Lower lobe of right lung (tissue), 2 donors: ENCODE results near the gene VAPA. TPM values are rescaled to one million over a fixed set of nuclear protein-coding genes. Genes with fewer than 3 reads are reported as not detected.
"Not testable (repeated sequence)": the region's sequence is repeated elsewhere in the genome, so short reads cannot be mapped to it uniquely, and the experiment has no call there.

Experiments
- ATAC-seq, 2 donors: fragments of 200-7000 bp; cut with Tn5 transposase; one replicate each; pipeline ENCODE4 v1.9.1; 2020 to 2022; ENCODE audit warnings: mild to moderate bottlenecking in 2 of 2, moderate library complexity in 2 of 2
- DNase-seq: peaks from one replicate; pipeline ENCODE4 v3.0.0-alpha.2; 2020
- H3K27ac ChIP-seq: fragments of 200-600 bp; one replicate; pipeline ENCODE4 v1.8.0; 2022
- H3K27me3 ChIP-seq: fragments of 200-600 bp; one replicate; pipeline ENCODE4 v1.8.0; 2022; ENCODE audit warnings: low read depth
- H3K36me3 ChIP-seq: fragments of 200-600 bp; one replicate; pipeline ENCODE4 v1.8.0; 2022; ENCODE audit warnings: mild to moderate bottlenecking
- H3K4me1 ChIP-seq: fragments of 200-600 bp; one replicate; pipeline ENCODE4 v1.8.0; 2022
- H3K4me3 ChIP-seq: fragments of 200-600 bp; one replicate; pipeline ENCODE4 v1.8.0; 2022; ENCODE audit warnings: mild to moderate bottlenecking
- H3K9me3 ChIP-seq: fragments of 200-600 bp; one replicate; pipeline ENCODE4 v1.8.0; 2022
- intact Hi-C: fragments of 100-400 bp; cut with DNase I; formaldehyde crosslinking; loops from one replicate; pipeline ENCODE4 v1.11.0; 2022
- total RNA-seq: library from RNA; stranded (reverse); fragmentation: NEBNext Ultra II Directional; extraction: Animal tissue kit (Norgen Biotek cat#: 25700); gene quantifications from one replicate; pipeline ENCODE4 v1.2.1, GENCODE V29; 2021
- TF ChIP-seq, protein P1 (sequence below): fragments of 200-600 bp; IDR thresholded peaks from one replicate; pipeline ENCODE4 v1.8.0; 2022; ENCODE audit warnings: antibody characterized with exemption, mild to moderate bottlenecking
- donor health status: DM: no; HTN: yes; CAD: no; lungs with severe emphysema.

VAPA gene
- total RNA-seq, 1 donor from 2014 or later, result 235 TPM

DNA sequence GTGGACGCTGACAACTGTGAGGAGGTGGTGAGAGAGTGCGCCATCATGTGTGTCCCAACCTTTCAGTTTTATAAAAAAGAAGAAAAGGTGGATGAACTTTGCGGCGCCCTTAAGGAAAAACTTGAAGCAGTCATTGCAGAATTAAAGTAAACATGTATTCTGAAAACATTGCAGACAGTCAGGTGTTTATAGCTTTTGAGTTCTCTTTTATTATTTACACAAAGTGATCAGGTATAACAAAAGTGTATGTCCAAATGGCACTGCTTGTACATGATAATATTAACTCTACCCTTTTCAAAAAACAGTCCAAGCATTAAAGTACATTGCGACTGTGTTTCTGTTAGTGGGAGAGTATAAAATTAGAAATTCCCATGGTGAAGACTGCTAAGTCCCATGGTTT lies 25.8 kb upstream of the VAPA start:
- ATAC-seq (no peak), DNase-seq (no peak)
- no peaks in the 10 kb centered on the region for H3K4me1 ChIP-seq
- no peaks in the 10 kb centered on the region for H3K36me3 ChIP-seq
- H3K27me3 ChIP-seq, result no peaks in the 10 kb centered on the region
- TF ChIP-seq, protein P1, sequence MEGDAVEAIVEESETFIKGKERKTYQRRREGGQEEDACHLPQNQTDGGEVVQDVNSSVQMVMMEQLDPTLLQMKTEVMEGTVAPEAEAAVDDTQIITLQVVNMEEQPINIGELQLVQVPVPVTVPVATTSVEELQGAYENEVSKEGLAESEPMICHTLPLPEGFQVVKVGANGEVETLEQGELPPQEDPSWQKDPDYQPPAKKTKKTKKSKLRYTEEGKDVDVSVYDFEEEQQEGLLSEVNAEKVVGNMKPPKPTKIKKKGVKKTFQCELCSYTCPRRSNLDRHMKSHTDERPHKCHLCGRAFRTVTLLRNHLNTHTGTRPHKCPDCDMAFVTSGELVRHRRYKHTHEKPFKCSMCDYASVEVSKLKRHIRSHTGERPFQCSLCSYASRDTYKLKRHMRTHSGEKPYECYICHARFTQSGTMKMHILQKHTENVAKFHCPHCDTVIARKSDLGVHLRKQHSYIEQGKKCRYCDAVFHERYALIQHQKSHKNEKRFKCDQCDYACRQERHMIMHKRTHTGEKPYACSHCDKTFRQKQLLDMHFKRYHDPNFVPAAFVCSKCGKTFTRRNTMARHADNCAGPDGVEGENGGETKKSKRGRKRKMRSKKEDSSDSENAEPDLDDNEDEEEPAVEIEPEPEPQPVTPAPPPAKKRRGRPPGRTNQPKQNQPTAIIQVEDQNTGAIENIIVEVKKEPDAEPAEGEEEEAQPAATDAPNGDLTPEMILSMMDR, result no peak
- H3K4me3 ChIP-seq, result no peak overlapping the region
- H3K27ac ChIP-seq, result no peak overlapping the region
- H3K9me3 ChIP-seq, result no peaks in the 10 kb centered on the region
- intact Hi-C loops, result no loop called here

DNA sequence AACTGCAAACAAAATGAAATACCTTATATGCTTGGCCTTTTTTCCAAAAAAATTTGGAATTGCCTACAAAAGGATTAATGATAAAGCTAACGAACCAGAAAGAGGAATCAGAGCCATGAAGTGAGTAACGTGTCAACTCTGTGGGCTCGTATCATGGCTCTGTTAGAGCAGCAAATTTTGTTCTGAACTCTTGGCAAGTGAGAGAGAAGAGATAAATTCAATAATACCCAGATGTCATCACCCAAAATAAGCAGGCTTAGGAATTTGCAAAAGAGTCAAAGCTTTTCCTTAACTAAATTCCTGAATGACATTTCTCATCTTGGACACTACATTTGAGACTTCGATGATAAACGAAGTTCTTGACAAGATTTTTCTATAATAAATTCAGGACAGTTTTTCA lies 23.6 kb upstream of the VAPA start:
- no peaks in the 10 kb centered on the region for H3K36me3 ChIP-seq
- ATAC-seq, result no peak
- no peaks in the 10 kb centered on the region for H3K27me3 ChIP-seq
- intact Hi-C loops, result no loop called here
- no peak for DNase-seq
- no peak overlapping the region for H3K27ac ChIP-seq
- H3K4me1 ChIP-seq, result no peaks in the 10 kb centered on the region
- TF ChIP-seq, protein P1, result no peak
- H3K4me3 ChIP-seq, result no peak overlapping the region
- H3K9me3 ChIP-seq, result no peaks in the 10 kb centered on the region

DNA sequence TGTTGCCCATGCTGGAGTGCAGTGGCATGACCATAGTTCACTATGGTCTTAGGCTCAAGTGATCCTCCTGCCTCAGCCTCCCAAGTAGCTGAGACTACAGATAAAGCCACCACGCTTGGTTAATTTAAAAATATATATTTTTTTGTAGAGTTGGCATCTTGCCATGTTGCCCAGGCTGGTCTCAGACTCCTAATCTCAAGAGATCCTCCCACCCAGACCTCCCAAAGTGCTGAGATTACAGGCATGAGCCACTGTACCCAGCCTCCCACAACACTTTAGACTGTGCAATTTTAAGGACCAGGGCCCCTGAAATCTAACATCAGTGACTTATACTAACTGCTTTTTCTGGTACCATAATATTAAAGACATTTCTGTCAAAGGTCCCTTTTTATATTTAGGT lies 22.9 kb upstream of the VAPA start:
- ATAC-seq (no peak), DNase-seq (no peak)
- no peak overlapping the region for H3K4me3 ChIP-seq
- no peak overlapping the region for H3K27ac ChIP-seq
- no peaks in the 10 kb centered on the region for H3K36me3 ChIP-seq
- H3K4me1 ChIP-seq, result no peaks in the 10 kb centered on the region
- H3K9me3 ChIP-seq, result no peaks in the 10 kb centered on the region
- no peaks in the 10 kb centered on the region for H3K27me3 ChIP-seq
- TF ChIP-seq, protein P1, result no peak
- intact Hi-C loops, result no loop called here

DNA sequence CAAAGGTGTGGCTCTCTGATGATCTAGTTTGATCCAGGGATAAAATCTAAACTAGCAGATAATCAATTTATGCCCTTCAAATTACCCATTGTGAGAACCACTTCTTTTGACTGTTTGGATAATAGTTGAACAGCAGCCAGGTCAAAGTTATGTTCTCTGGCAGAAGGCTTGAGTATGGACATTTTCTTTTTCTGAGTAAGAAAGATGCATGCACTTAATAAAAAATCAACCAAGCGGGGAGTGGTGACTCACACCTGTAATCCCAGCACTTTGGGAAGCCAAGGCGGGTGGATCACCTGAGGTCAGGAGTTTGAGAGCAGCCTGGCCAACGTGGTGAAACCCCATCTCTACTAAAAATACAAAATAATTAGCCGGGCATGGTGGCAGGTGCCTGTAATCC lies 22.3 kb upstream of the VAPA start:
- H3K4me3 ChIP-seq, DNase-seq, ATAC-seq, intact Hi-C loops, H3K4me1 ChIP-seq, H3K9me3 ChIP-seq, H3K27ac ChIP-seq, H3K36me3 ChIP-seq, H3K27me3 ChIP-seq: not testable (repeated sequence)

DNA sequence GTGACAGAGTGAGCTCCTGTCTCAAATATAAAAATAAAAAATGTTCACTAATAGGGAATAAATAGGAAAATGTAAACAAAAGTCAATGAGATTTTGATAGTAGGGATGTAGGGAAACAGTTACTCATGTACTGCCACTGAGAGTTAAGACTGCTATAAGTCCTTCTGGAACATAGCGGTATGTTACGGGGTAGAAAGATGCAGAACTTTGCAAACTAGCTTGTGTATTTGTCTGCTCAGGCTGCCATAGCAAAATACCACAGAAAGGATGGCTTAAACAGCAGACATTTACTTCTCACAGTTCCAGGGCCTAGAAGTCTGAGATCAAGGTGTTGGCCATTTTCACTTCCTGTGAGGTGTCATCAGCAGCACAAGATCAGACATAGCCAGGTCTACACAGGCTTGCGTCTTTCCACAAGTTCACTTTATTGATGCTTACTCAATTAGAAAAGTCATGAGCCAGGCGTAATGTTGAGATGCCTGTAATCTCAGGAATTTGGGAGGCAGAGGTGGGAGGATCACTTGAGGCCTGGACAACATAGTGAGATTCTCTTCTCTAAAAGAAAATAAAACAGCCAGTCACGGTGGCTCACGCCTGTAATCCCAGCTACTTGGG lies 19.3 kb upstream of the VAPA start:
- H3K27me3 ChIP-seq, result no peaks in the 10 kb centered on the region

DNA sequence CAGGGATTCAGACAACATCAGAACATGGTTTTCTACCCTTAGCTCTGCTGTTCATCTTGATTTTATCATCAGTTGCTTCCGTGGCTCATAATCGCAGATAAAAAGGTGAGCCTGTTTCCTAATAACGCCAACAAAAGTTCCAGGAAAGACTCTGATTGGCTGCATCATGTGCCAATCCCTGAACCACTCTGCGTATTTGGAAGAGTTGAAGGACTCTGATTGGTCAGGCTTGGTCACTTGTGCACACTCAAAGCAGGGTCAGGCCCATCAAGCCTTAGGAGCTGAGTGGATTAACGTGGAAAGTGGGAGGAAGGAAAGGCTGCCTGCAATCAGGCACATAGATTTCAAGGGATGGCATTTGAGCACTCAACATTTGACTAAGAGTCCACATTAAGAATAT lies 16.7 kb upstream of the VAPA start:
- no peaks in the 10 kb centered on the region for H3K4me1 ChIP-seq
- no peak overlapping the region for H3K4me3 ChIP-seq
- DNase-seq, result no peak
- no peak overlapping the region for H3K27ac ChIP-seq
- intact Hi-C loops, result no loop called here
- no peaks in the 10 kb centered on the region for H3K27me3 ChIP-seq
- TF ChIP-seq, protein P1, result no peak
- no peak for ATAC-seq
- H3K36me3 ChIP-seq, result no peaks in the 10 kb centered on the region
- H3K9me3 ChIP-seq, result no peaks in the 10 kb centered on the region

More for the DNA sequence above, 19.3 kb upstream of the VAPA start:
- H3K9me3 ChIP-seq, result no peaks in the 10 kb centered on the region
- TF ChIP-seq, protein P1, result no peak
- intact Hi-C loops, result no loop called here
- no peak overlapping the region for H3K4me3 ChIP-seq
- no peak for DNase-seq
- no peak for ATAC-seq
- no peak overlapping the region for H3K27ac ChIP-seq
- H3K4me1 ChIP-seq, result no peaks in the 10 kb centered on the region
- H3K36me3 ChIP-seq, result no peaks in the 10 kb centered on the region

DNA sequence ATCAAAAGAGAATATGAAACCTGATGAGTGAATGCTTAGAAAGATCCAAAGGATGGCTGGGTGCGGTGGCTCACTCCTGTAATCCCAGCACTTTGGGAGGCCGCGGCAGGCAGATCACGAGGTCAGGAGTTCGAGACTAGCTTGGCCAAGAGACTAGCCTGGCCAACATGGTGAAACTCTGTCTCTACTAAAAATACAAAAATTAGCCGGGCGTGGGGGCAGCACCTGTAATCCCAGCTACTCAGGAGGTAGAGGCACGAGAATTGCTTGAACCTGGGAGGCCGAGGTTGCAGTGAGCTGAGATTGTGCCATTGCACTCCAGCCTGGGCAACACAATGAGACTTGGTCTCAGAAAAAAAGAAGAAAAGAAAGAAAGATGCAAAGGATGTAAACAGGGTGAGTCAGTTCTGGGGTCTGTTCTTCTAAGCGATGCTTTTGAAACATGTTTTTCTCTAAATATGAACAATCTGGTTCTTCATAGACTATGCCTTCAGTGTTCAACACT lies 16.0 kb upstream of the VAPA start:
- H3K27ac ChIP-seq, ATAC-seq, H3K36me3 ChIP-seq, H3K9me3 ChIP-seq, intact Hi-C loops, H3K4me1 ChIP-seq, H3K4me3 ChIP-seq, H3K27me3 ChIP-seq, DNase-seq: not testable (repeated sequence)
